Stimulated activated memory B cell treated with anti-CD40 and anti-IgM and Interleukin-4, amounts not matched to agents 10 μg/mL and 1 μg/mL and 100 μg/mL, for 72 hours (primary cell): ENCODE measurements around the gene PLA2R1.

ENCODE experiments used
- ATAC-seq: fragments of 150-1000 bp; cut with Tn5 transposase; 2 replicates; pipeline ENCODE4 v1.10.0; 2021
- H3K27ac Mint-ChIP-seq: one replicate; pipeline ENCODE4 v1.8.0; 2022; ENCODE audit warnings: mild to moderate bottlenecking, mixed read lengths
- H3K27me3 Mint-ChIP-seq: one replicate; pipeline ENCODE4 v1.8.0; 2022; ENCODE audit warnings: mixed read lengths
- H3K36me3 Mint-ChIP-seq: one replicate; pipeline ENCODE4 v1.8.0; 2022; ENCODE audit warnings: mixed read lengths
- H3K4me1 Mint-ChIP-seq: one replicate; pipeline ENCODE4 v1.8.0; 2022; ENCODE audit warnings: mixed read lengths
- H3K4me3 Mint-ChIP-seq: one replicate; pipeline ENCODE4 v1.8.0; 2022; ENCODE audit warnings: mild to moderate bottlenecking, moderate library complexity, mixed read lengths
- H3K9me3 Mint-ChIP-seq: one replicate; pipeline ENCODE4 v1.8.0; 2022; ENCODE audit warnings: mixed read lengths

Gene PLA2R1

GRCh38 chr2:160076914-160077313 lies 14.5 kb upstream of the PLA2R1 start:
- Mint-ChIP-seq H3K9me3 (peaks cover 9% of the 10 kb centered on the region), H3K4me1 (no peaks in the 10 kb centered on the region), H3K27ac (no peak overlapping the region), H3K36me3 (no peaks in the 10 kb centered on the region), H3K4me3 (no peak overlapping the region), H3K27me3 (no peaks in the 10 kb centered on the region)
- ATAC-seq = no peak

DNA sequence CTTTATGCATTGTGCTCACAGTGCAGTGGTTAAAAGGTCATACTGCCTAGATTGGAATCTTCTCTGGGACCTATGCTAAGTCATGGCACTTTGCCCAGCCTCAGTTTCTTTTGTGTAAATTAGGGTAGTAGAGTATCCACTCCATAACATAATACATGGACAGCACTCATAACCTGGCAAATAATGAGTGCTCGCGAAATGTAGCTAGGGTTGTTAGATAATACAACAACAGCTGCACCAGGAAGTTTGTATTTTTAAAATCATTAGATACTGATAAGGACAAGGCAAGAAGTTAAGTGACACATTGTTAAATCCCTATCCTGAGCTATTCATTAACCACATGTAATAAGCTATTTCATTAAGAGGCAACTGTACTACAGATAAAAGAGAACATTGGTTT lies 13.8 kb upstream of the PLA2R1 start:
- H3K27ac Mint-ChIP-seq = no peak overlapping the region
- no peak for ATAC-seq
- H3K4me1 Mint-ChIP-seq = no peaks in the 10 kb centered on the region
- no peaks in the 10 kb centered on the region for H3K27me3 Mint-ChIP-seq
- peaks cover 6% of the 10 kb centered on the region for H3K9me3 Mint-ChIP-seq
- no peaks in the 10 kb centered on the region for H3K36me3 Mint-ChIP-seq
- no peak overlapping the region for H3K4me3 Mint-ChIP-seq

DNA sequence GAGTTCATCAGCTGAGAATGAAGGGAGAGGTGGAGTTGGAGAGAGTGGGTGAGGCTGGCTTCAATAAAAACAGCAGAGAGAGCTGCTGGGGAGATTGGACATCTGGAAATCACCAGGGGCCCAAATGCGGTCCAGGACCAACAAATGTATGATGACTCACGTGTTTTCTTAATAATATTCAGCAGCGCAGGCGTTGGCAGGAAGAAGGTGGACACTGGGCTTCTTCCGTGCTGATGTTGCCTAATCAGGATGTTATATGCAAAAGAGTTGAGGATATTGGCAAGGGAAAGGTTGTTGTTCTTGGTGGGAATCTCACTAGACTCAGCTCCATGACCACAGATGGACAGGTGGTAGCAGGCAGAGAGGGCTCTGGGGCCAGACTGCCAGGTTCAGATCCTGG lies 12.8 kb upstream of the PLA2R1 start:
- H3K4me1 Mint-ChIP-seq = no peaks in the 10 kb centered on the region
- H3K36me3 Mint-ChIP-seq = no peaks in the 10 kb centered on the region
- H3K4me3 Mint-ChIP-seq = no peak overlapping the region
- H3K27ac Mint-ChIP-seq = no peak overlapping the region
- no peaks in the 10 kb centered on the region for H3K27me3 Mint-ChIP-seq
- peaks cover 3% of the 10 kb centered on the region for H3K9me3 Mint-ChIP-seq
- ATAC-seq = no peak

DNA sequence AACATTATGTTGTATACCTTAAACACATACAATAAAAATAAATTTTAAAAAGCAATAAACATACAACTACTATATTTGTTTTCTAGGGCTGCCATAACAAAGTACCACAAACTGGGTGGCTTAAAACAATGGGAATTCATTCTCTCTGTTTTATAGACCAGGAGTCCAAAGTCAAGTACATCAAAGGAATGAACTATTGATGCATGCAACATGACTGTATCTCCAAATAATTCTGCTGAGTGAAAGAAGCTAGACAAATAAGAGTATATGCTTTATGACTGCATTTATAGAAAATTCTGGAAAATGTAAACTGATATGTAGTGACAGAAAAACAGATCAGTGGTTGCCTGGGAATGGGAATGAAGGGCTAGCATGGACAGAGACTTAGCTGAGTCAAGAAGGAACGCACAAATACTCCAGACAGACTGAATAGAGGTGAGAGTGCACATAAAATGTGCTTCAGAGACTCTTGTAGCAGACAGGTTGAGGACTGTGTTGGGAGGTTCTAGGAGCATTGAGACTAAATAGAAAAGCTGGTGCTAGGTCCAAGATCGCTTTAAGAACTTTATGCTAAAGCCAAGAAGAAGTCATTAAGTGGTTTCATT lies 11.0 kb upstream of the PLA2R1 start:
- Mint-ChIP-seq H3K27me3 (no peaks in the 10 kb centered on the region), H3K4me3 (no peak overlapping the region), H3K36me3 (no peaks in the 10 kb centered on the region), H3K9me3 (peaks cover 2% of the 10 kb centered on the region), H3K27ac (no peak overlapping the region), H3K4me1 (no peaks in the 10 kb centered on the region)
- no peak for ATAC-seq

DNA sequence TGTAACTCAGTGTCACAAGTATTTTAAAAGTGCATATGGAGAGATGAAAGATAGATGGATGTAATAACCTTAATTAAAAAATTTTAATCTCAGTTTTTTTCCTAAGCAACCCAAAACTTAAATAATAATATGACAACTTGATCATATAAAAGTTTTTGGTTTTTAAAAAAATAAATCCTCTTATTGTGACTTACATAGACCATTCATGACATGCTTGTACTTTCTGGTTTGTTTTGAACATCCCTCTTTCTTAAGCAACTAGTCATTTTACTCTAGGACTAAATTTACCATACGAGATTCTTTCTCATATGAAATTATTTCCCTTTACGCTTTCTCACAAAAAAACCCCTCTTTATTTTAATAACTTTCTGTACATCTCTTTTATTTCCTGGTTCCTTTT lies 6.5 kb upstream of the PLA2R1 start:
- no peaks in the 10 kb centered on the region for H3K4me1 Mint-ChIP-seq
- H3K36me3 Mint-ChIP-seq = no peaks in the 10 kb centered on the region
- no peak overlapping the region for H3K4me3 Mint-ChIP-seq
- H3K9me3 Mint-ChIP-seq = peaks cover 5% of the 10 kb centered on the region
- ATAC-seq = no peak
- no peak overlapping the region for H3K27ac Mint-ChIP-seq
- H3K27me3 Mint-ChIP-seq = peaks cover 29% of the 10 kb centered on the region

DNA sequence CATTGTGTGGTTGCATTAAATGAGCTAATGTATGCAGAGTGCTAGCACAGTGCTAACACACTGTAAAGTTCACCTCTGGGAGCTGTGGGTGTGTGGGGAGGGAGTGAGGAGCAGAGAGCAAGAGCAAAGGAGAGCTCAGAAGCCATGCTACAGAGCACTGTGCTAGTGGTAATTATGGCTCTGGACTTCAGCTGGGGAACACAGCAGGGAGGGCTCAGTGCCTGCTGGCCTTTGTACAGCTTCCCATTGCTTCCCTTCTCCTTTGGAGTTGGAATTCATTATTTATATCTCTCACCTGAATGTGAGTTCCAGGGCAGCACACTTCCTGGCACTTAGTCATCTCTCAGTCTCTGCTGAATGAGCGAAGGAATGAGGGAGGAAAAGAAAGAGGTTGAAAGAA lies 2.5 kb upstream of the PLA2R1 start:
- Mint-ChIP-seq H3K27ac (no peak overlapping the region), H3K27me3 (peaks cover 60% of the 10 kb centered on the region), H3K36me3 (no peaks in the 10 kb centered on the region), H3K9me3 (peaks cover 5% of the 10 kb centered on the region), H3K4me3 (no peak overlapping the region), H3K4me1 (peaks cover 10% of the 10 kb centered on the region)
- no peak for ATAC-seq

- Mint-ChIP-seq H3K27me3 (peaks cover 68% of the 10 kb centered on the region), H3K4me1 (peaks cover 10% of the 10 kb centered on the region), H3K4me3 (no peak overlapping the region), H3K27ac (no peak overlapping the region), H3K9me3 (peaks cover 5% of the 10 kb centered on the region), H3K36me3 (no peaks in the 10 kb centered on the region)
- ATAC-seq = no peak
These were observed 1.6 kb upstream of the PLA2R1 start for GRCh38 chr2:160063879-160064612.

GRCh38 chr2:160063271-160063670 lies 856 bp upstream of the PLA2R1 start:
- no peak for ATAC-seq
- peaks cover 76% of the 10 kb centered on the region for H3K27me3 Mint-ChIP-seq
- no peaks in the 10 kb centered on the region for H3K36me3 Mint-ChIP-seq
- no peak overlapping the region for H3K4me3 Mint-ChIP-seq
- H3K27ac Mint-ChIP-seq = no peak overlapping the region
- H3K9me3 Mint-ChIP-seq = peaks cover 3% of the 10 kb centered on the region
- H3K4me1 Mint-ChIP-seq = peaks cover 10% of the 10 kb centered on the region

- no peaks in the 10 kb centered on the region for H3K36me3 Mint-ChIP-seq
- peaks cover 3% of the 10 kb centered on the region for H3K9me3 Mint-ChIP-seq
- no peak overlapping the region for H3K27ac Mint-ChIP-seq
- peaks cover 10% of the 10 kb centered on the region for H3K4me1 Mint-ChIP-seq
- H3K4me3 Mint-ChIP-seq = peak overlapping the region; percentile 40
- ATAC-seq = no peak
- H3K27me3 Mint-ChIP-seq = peaks cover 89% of the 10 kb centered on the region
These were observed 497 bp downstream of the PLA2R1 start for GRCh38 chr2:160061944-160062291.

DNA sequence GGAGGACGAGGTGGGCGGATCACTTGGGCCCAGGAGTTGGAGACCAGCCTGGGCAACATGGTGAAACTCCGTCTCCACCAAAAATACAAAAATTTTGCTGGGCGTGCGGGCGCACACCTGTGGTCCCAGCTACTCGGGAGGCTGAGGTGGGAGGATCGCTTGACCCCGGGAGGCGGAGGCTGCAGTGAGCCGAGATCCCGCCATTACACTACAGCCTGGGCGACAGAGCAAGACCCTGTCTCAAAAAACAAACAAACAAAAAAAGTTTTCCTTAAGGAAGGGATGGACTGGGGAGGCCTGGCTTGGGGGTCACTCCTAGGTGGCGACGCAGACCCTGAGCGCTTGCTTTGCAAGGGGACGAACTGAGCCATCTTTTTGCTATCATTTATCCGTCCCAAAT lies 882 bp downstream of the PLA2R1 start:
- Mint-ChIP-seq H3K4me1 (peaks cover 10% of the 10 kb centered on the region), H3K27me3 (peaks cover 90% of the 10 kb centered on the region), H3K36me3 (no peaks in the 10 kb centered on the region), H3K27ac (no peak overlapping the region), H3K9me3 (peaks cover 3% of the 10 kb centered on the region), H3K4me3 (no peak overlapping the region)
- ATAC-seq = no peak

DNA sequence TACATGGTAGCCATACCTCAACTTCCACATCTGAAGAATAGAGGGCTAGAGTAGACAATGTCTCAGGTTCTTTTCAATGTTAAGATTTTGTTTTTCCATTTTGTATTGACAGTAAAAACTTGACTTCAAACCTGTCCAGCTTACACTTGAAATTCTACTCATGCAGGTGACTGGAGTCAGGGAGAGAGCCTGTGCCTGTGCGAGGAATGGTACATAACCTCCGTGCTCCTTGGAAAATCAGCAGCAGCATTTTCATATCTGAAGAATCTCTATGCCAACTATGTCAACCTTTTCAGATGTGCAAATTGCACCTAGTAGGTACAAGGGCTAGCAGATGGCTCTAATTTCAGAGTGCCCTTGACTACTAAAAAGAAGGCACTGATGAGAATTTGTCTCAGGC lies 2.1 kb downstream of the PLA2R1 start:
- Mint-ChIP-seq H3K4me3 (no peak overlapping the region), H3K9me3 (no peaks in the 10 kb centered on the region), H3K36me3 (no peaks in the 10 kb centered on the region), H3K27ac (no peak overlapping the region), H3K27me3 (peaks cover 82% of the 10 kb centered on the region), H3K4me1 (peaks cover 10% of the 10 kb centered on the region)
- ATAC-seq = no peak

DNA sequence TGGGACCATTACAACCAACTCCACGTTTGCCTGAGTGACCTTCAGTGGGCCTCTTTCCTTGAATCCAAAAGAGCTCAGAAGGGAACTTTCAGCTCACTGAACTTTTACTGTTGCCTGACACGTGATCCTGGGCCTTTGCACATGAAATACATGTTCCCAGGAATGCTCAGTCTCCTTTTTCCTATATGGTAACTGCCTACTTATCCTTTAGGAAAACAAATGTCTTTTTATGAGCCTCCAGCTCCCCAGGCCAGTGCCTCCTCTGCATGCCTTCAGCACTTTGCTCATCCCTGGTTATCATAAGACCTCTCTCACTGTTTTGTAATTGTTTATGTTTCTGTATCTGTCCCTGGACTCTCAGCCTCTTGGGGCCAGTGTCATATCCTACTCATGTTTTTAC lies 5.1 kb downstream of the PLA2R1 start:
- Mint-ChIP-seq H3K9me3 (no peaks in the 10 kb centered on the region), H3K27me3 (peaks cover 61% of the 10 kb centered on the region), H3K4me1 (peaks cover under 1% of the 10 kb centered on the region), H3K4me3 (no peak overlapping the region), H3K36me3 (no peaks in the 10 kb centered on the region), H3K27ac (no peak overlapping the region)
- ATAC-seq = no peak

DNA sequence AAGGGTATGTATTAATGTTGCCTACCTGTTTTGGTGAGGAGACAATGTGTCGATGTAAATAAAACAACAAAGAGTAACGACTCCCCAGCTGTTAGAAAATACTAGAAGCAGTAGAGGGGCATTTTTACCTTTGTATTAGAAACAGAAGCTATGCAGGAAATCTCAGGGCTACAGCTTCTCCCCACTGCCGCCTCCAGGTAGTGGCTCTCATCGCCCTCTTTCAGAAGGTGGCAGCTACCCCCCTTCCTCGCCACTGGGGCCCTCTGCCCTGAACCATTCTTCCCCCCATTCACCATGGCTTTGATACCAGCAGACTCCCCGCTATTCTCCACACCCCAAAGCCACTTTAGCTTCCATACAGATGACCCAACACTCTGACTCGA lies 6.7 kb downstream of the PLA2R1 start:
- H3K36me3 Mint-ChIP-seq = no peaks in the 10 kb centered on the region
- no peaks in the 10 kb centered on the region for H3K4me1 Mint-ChIP-seq
- peaks cover 53% of the 10 kb centered on the region for H3K27me3 Mint-ChIP-seq
- no peaks in the 10 kb centered on the region for H3K9me3 Mint-ChIP-seq
- no peak for ATAC-seq
- H3K4me3 Mint-ChIP-seq = no peak overlapping the region
- no peak overlapping the region for H3K27ac Mint-ChIP-seq

- H3K27me3 Mint-ChIP-seq = peaks cover 53% of the 10 kb centered on the region
- no peaks in the 10 kb centered on the region for H3K4me1 Mint-ChIP-seq
- no peaks in the 10 kb centered on the region for H3K36me3 Mint-ChIP-seq
- no peak overlapping the region for H3K27ac Mint-ChIP-seq
- no peaks in the 10 kb centered on the region for H3K9me3 Mint-ChIP-seq
- ATAC-seq = no peak
- H3K4me3 Mint-ChIP-seq = no peak overlapping the region
These were observed 7.3 kb downstream of the PLA2R1 start for GRCh38 chr2:160054984-160055725.

- H3K36me3 Mint-ChIP-seq = no peaks in the 10 kb centered on the region
- no peaks in the 10 kb centered on the region for H3K9me3 Mint-ChIP-seq
- no peak for ATAC-seq
- no peak overlapping the region for H3K27ac Mint-ChIP-seq
- H3K27me3 Mint-ChIP-seq = peaks cover 43% of the 10 kb centered on the region
- no peak overlapping the region for H3K4me3 Mint-ChIP-seq
- no peaks in the 10 kb centered on the region for H3K4me1 Mint-ChIP-seq
These were observed 8.5 kb downstream of the PLA2R1 start for GRCh38 chr2:160053946-160054345.

- no peaks in the 10 kb centered on the region for H3K4me1 Mint-ChIP-seq
- H3K4me3 Mint-ChIP-seq = no peak overlapping the region
- peaks cover 29% of the 10 kb centered on the region for H3K27me3 Mint-ChIP-seq
- H3K9me3 Mint-ChIP-seq = no peaks in the 10 kb centered on the region
- no peaks in the 10 kb centered on the region for H3K36me3 Mint-ChIP-seq
- ATAC-seq = no peak
- no peak overlapping the region for H3K27ac Mint-ChIP-seq
These were observed 9.9 kb downstream of the PLA2R1 start for GRCh38 chr2:160052531-160052930.
